Ovary (tissue), 9 donors: ENCODE data around the gene RAB8B. TPM values are rescaled to one million over a fixed set of nuclear protein-coding genes. Genes with fewer than 3 reads are reported as not detected.

Source experiments
- DNase-seq, 5 donors: peaks; one replicate each; pipeline ENCODE4 v3.0.0-alpha.2; 2019 to 2020
- H3K27ac ChIP-seq, 2 donors: fragments of 200-600 bp; one replicate each; pipeline versions ENCODE4 v1.5.1 to v1.8.0; 2019 to 2022
- H3K27me3 ChIP-seq: fragments of 200-600 bp; one replicate; pipeline ENCODE4 v1.8.0; 2022
- H3K36me3 ChIP-seq: fragments of 200-600 bp; sonication (generic); one replicate; pipeline ENCODE4 v1.5.1; 2019
- H3K4me1 ChIP-seq: one replicate; pipeline ENCODE4 v1.8.1; 2013; ENCODE audit warnings: mild to moderate bottlenecking, moderate library complexity; ENCODE audit not compliant: insufficient read depth
- H3K4me3 ChIP-seq: fragments of 200-600 bp; sonication (generic); one replicate; pipeline ENCODE4 v1.5.1; 2017
- H3K9me3 ChIP-seq, 2 donors: fragments of 200-600 bp in 1 of 2; sonication (generic) in 1 of 2; one replicate each; pipeline versions ENCODE4 v1.5.1 to v1.8.1; 2013 to 2019; ENCODE audit warnings: mild to moderate bottlenecking in 1 of 2, moderate library complexity in 1 of 2
- EP300 ChIP-seq: sonication (generic); formaldehyde crosslinking; IDR thresholded peaks from one replicate; pipeline ENCODE4 v1.6.1; 2017; ENCODE audit warnings: antibody characterized with exemption
- POLR2A ChIP-seq: fragments of 450-650 bp; IDR thresholded peaks from one replicate; pipeline ENCODE4 v1.6.1; 2017; ENCODE audit warnings: antibody characterized with exemption, mild to moderate bottlenecking, moderate library complexity
- WGBS, 3 donors: extraction: QIAGEN DNeasy Blood & Tissue Kit in 1 of 3; methylation state at CpG; one replicate each; pipeline versions ENCODE4 v1.1.5 to v1.1.7; 2013 to 2017; 5-methylcytosine and 5-hydroxymethylcytosine counted together
- intact Hi-C, 4 donors: fragments of 100-400 bp; cut with DNase I; formaldehyde crosslinking; loops; one replicate each; pipeline versions ENCODE4 v1.11.0 to v1.15.1; 2022 to 2023
- polyA plus RNA-seq, 2 donors: library from polyadenylated mRNA; stranded (reverse); fragments of 200-250 nt in 1 of 2; fragments of 350-450 nt in 1 of 2; fragmentation: Illumina TruSeq in 1 of 2; extraction: RNeasy Lipid Tissue Mini Kit (QIAGEN cat#74804) in 1 of 2; gene quantifications; one replicate each; pipeline ENCODE4 v1.2.3, GENCODE V29; 2013 to 2014
- total RNA-seq, 7 donors: library from RNA; depleted of rRNA in 2 of 7; stranded (reverse); fragments of >200 nt in 2 of 7; fragmentation: NEBNext Ultra II Directional in 3 of 7; extraction: Animal tissue kit (Norgen Biotek cat#: 25700) in 3 of 7; gene quantifications; one replicate each; pipeline versions ENCODE4 v1.1.0 to v1.2.4, GENCODE V29; 2016 to 2023
- TF ChIP-seq, protein P1 (sequence below), 3 donors: fragments of 450-650 bp in 2 of 3; fragments of 200-600 bp in 1 of 3; IDR thresholded peaks; one replicate each; pipeline versions ENCODE4 v1.5.1 to v1.8.0; 2016 to 2022; ENCODE audit warnings: antibody characterized with exemption in 3 of 3, mild to moderate bottlenecking in 1 of 3
- donor health status: DM: no; HTN: no; CAD: no; lungs with moderate emphysema.
- donor health status: DM: no; HTN: no; CAD: no.
- donor health status: Bipolar disorder and iron deficiency.
- donor health status: DM: yes; HTN: yes; CAD: no.
- donor health status: DM: no; HTN: no; CAD: no.
- donor health status: DM: yes; HTN: yes; CAD: no.

RAB8B gene
- total and polyA plus RNA-seq, 9 donors, result 18.5 to 58.0 (median 44.8) TPM

DNA sequence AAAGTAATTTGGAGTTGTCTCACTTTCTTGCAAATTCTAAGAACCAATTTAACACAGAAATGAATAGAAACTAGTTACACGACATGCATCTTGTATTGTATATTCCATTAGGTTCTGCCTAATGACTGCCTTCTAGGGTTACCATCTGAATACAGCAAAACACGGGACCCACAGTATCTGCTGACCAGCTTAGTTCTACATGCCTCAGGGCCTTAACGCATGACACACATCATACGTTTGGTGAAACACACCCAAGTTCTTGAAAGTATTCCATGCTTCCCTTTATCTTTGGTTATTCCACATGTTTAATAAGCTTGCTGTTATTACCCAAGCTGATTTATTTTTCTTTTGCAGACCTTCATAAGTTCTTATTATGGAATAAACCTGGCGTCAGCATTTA, 115.9 kb downstream of the RAB8B start:
- WGBS, 3 donors, result 92 to 95% (median 94%) methylated on average over 5 of the region's 5 CpGs
- intact Hi-C loops, result no loop called here
- no peaks in the 10 kb centered on the region for H3K36me3 ChIP-seq
- no peaks in the 10 kb centered on the region for H3K4me1 ChIP-seq
- H3K27me3 ChIP-seq, result no peaks in the 10 kb centered on the region
- no peak overlapping the region for H3K27ac ChIP-seq
- H3K4me3 ChIP-seq, result no peak overlapping the region
- DNase-seq, result no peak
- no peaks in the 10 kb centered on the region for H3K9me3 ChIP-seq
- TF ChIP-seq POLR2A, result no peak
- TF ChIP-seq, protein P1, sequence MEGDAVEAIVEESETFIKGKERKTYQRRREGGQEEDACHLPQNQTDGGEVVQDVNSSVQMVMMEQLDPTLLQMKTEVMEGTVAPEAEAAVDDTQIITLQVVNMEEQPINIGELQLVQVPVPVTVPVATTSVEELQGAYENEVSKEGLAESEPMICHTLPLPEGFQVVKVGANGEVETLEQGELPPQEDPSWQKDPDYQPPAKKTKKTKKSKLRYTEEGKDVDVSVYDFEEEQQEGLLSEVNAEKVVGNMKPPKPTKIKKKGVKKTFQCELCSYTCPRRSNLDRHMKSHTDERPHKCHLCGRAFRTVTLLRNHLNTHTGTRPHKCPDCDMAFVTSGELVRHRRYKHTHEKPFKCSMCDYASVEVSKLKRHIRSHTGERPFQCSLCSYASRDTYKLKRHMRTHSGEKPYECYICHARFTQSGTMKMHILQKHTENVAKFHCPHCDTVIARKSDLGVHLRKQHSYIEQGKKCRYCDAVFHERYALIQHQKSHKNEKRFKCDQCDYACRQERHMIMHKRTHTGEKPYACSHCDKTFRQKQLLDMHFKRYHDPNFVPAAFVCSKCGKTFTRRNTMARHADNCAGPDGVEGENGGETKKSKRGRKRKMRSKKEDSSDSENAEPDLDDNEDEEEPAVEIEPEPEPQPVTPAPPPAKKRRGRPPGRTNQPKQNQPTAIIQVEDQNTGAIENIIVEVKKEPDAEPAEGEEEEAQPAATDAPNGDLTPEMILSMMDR (IDR thresholded peaks at IDR 0.05), result no peak
- no peak for TF ChIP-seq EP300

DNA sequence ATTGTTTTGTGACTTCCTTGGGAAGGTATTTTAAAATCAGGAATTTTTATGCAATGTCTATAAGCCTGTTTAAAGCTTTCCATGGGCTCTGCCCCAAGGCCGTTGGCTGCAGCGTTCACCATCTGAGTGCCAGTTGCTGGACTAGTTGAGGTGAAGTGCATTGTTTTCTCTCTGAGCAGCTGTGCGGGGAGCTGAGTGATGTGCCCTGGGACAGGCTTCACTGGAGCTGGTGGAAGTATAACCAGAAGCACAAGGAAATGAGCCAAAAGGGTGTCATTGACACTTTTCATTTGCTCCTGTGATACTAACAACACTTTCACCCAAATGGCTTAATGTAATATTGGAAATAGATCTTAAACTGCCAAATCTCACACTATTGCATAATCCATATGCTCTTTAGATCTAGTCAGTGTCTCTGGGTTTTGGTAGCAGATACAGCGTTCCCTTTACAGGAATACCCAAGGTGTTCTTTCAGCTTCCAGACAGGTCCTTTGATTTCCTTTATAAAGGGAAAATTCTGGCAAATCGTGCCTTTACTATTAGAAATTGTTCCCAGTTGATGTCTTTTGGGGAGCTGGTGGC, 117.2 kb downstream of the RAB8B start:
- no peak overlapping the region for H3K27ac ChIP-seq
- H3K9me3 ChIP-seq, result no peaks in the 10 kb centered on the region
- intact Hi-C loops, result no loop called here
- TF ChIP-seq, protein P1 (IDR thresholded peaks at IDR 0.05), result no peak
- no peak for TF ChIP-seq POLR2A
- no peak for DNase-seq
- H3K4me3 ChIP-seq, result no peak overlapping the region
- WGBS, 3 donors, result 88 to 94% (median 90%) methylated on average over 5 of the region's 5 CpGs
- no peaks in the 10 kb centered on the region for H3K36me3 ChIP-seq
- H3K27me3 ChIP-seq, result no peaks in the 10 kb centered on the region
- H3K4me1 ChIP-seq, result no peaks in the 10 kb centered on the region

DNA sequence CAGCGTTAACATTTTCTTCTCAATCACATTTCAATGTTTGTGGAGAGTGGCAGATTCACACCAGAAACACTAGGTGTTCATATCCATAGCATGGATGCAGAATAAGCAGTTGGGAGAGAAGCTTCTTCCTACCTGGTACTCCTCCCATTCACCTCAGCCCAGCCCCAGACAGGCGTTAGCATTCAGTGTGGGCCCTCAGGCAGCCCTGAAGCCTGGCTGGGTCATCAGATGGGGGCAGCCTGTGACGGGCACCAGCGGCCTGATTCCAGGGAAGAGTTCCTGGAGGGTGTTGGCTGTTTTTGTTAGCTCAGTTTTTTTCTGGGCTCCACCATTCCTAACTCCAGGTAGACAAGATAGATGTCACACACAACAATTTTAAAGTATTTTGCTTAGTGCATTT, 119.1 kb downstream of the RAB8B start:
- Histone ChIP-seq H3K27ac (no peak overlapping the region), H3K27me3 (no peaks in the 10 kb centered on the region), H3K36me3 (no peaks in the 10 kb centered on the region), H3K9me3 (no peaks in the 10 kb centered on the region), H3K4me3 (no peak overlapping the region), H3K4me1 (no peaks in the 10 kb centered on the region)
- no peak for DNase-seq
- TF ChIP-seq, protein P1 (IDR thresholded peaks at IDR 0.05), result no peak
- WGBS, 3 donors, result 83 to 94% (median 91%) methylated on average over 4 of the region's 4 CpGs
- intact Hi-C loops, result no loop called here

DNA sequence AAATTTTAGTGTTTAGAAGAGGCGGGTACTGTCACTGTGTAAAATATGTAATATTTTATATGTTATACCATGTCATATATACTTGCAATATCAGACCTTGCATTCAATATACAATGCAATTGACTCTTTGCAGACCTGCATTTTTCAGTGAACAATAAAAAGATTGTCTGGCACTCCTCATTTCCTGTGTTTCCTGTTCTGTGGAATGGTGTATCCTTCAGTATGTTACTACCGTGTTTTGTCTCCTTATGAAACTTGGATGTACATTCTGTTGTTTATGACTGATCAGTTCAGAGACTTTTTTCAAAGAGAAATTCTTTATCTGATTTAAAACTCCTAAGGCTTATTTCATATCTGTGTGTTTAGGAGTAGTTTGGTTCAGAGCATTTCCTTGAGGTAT, 119.5 kb downstream of the RAB8B start:
- no peak overlapping the region for H3K4me3 ChIP-seq
- H3K36me3 ChIP-seq, result no peaks in the 10 kb centered on the region
- no peaks in the 10 kb centered on the region for H3K9me3 ChIP-seq
- no peak for DNase-seq
- 84 to 91% (median 88%) methylated on average over 2 of the region's 2 CpGs for WGBS, 3 donors
- H3K27ac ChIP-seq, result no peak overlapping the region
- H3K27me3 ChIP-seq, result no peaks in the 10 kb centered on the region
- H3K4me1 ChIP-seq, result no peaks in the 10 kb centered on the region
- TF ChIP-seq POLR2A (no peak), EP300 (no peak)
- TF ChIP-seq, protein P1 (IDR thresholded peaks at IDR 0.05), result no peak
- intact Hi-C loops, result no loop called here
